Hippocampal formation (tissue), 2 donors: ENCODE measurements around the gene ZNF789.
"Not testable (repeated sequence)": the region's sequence is repeated elsewhere in the genome, so short reads cannot be mapped to it uniquely, and the experiment has no call there.

Experiments used
- DNase-seq, 2 donors: peaks; one replicate each; lab custom pipeline; 2025; lab: John Stamatoyannopoulos, UW

ZNF789 gene

GRCh38 chr7:99457650-99458493 is 14.8 kb upstream of the ZNF789 start:
- DNase-seq: no peak

- no peak for DNase-seq
Observed at GRCh38 chr7:99459087-99459486, 13.6 kb upstream of the ZNF789 start.

GRCh38 chr7:99460651-99461050 is 12.0 kb upstream of the ZNF789 start:
- no peak for DNase-seq

GRCh38 chr7:99461221-99461620 is 11.5 kb upstream of the ZNF789 start:
- DNase-seq: no peak

GRCh38 chr7:99465421-99465768 is 7.3 kb upstream of the ZNF789 start:
- no peak for DNase-seq

- no peak for DNase-seq
Observed at GRCh38 chr7:99468336-99468918, 4.3 kb upstream of the ZNF789 start.

GRCh38 chr7:99469381-99470065 is 3.2 kb upstream of the ZNF789 start:
- no peak for DNase-seq

- no peak for DNase-seq
Observed at GRCh38 chr7:99473315-99473596, 566 bp downstream of the ZNF789 start.

GRCh38 chr7:99476107-99476506 is 3.4 kb downstream of the ZNF789 start:
- DNase-seq: no peak

GRCh38 chr7:99478464-99479440 is 6.1 kb downstream of the ZNF789 start:
- DNase-seq: no peak

GRCh38 chr7:99485094-99485493 is 12.4 kb downstream of the ZNF789 start:
- no peak for DNase-seq

GRCh38 chr7:99489235-99489634 is 16.5 kb downstream of the ZNF789 start:
- no peak for DNase-seq

GRCh38 chr7:99490878-99491277 is 18.2 kb downstream of the ZNF789 start:
- DNase-seq: no peak

- DNase-seq: no peak
Observed at GRCh38 chr7:99493823-99494222, 21.1 kb downstream of the ZNF789 start.

GRCh38 chr7:99497766-99498545 is 25.3 kb downstream of the ZNF789 start:
- no peak for DNase-seq

GRCh38 chr7:99498546-99498944 is 25.9 kb downstream of the ZNF789 start:
- no peak for DNase-seq

- DNase-seq: no peak
Observed at GRCh38 chr7:99499371-99499720, 26.7 kb downstream of the ZNF789 start.

GRCh38 chr7:99499721-99500636 is 27.3 kb downstream of the ZNF789 start, which contains the start of gene ZNF394:
Gene ZNF394 (minus strand): TSS chr7:99500281. CDS start chr7:99500093, 188 bp downstream.
- DNase-seq: peak; percentile 86 to 88

- no peak for DNase-seq
Observed at GRCh38 chr7:99500637-99501009, 27.9 kb downstream of the ZNF789 start.

- not testable (repeated sequence) for DNase-seq
Observed at GRCh38 chr7:99501236-99501635, 28.5 kb downstream of the ZNF789 start.
